ENCODE measurements around the gene CEP76. TPM values are rescaled to one million over a fixed set of nuclear protein-coding genes. Genes with fewer than 3 reads are reported as not detected.

Gene CEP76
- total and polyA plus RNA-seq, 2 experiments from 2014 or later, result 11.2 to 25.9 TPM

Other genes with a start within 250 kb of the CEP76 start
- gene SPIRE1, start 44.6 kb downstream of the CEP76 start, total RNA-seq (2014; rRNA removed; shearing (Covaris generic)), result 15.5 and 16.6 TPM in 2 replicates
- gene SPIRE1, start 44.6 kb downstream of the CEP76 start, polyA plus RNA-seq (2016; fragmentation: Nextera tagmentation; extraction: Ambion mirVana), result 2.9 and 5.0 TPM in 2 replicates
- gene PSMG2, start 319 bp upstream of the CEP76 start, total RNA-seq (2014; rRNA removed; shearing (Covaris generic)), result 87.8 and 93.9 TPM in 2 replicates
- gene PSMG2, start 319 bp upstream of the CEP76 start, polyA plus RNA-seq (2016; fragmentation: Nextera tagmentation; extraction: Ambion mirVana), result 151 and 154 TPM in 2 replicates
- gene PTPN2, start 181.5 kb upstream of the CEP76 start, total RNA-seq (2014; rRNA removed; shearing (Covaris generic)), result 49.9 and 57.5 TPM in 2 replicates
- gene PTPN2, start 181.5 kb upstream of the CEP76 start, polyA plus RNA-seq (2016; fragmentation: Nextera tagmentation; extraction: Ambion mirVana), result 52.4 and 65.5 TPM in 2 replicates
- gene SEH1L, start 245.3 kb upstream of the CEP76 start, total RNA-seq (2014; rRNA removed; shearing (Covaris generic)), result 72.0 and 95.0 TPM in 2 replicates
- 40.9 and 46.9 TPM in 2 replicates for gene SEH1L, start 245.3 kb upstream of the CEP76 start, polyA plus RNA-seq (2016; fragmentation: Nextera tagmentation; extraction: Ambion mirVana)